Skeletal muscle satellite cell (primary cell): Measurements from ENCODE around the gene TSEN2.
A peak's percentile ranks its signal among the peaks of the same experiment; 100 is the strongest.

Source experiments
- H3K27me3 ChIP-seq: 2 replicates; pipeline ENCODE4 v1.7.0; 2013; ENCODE audit warnings: low read length; ENCODE audit not compliant: control insufficient read depth, insufficient read depth
- H3K36me3 ChIP-seq: 2 replicates; pipeline ENCODE4 v1.7.0; 2013; ENCODE audit warnings: mild to moderate bottlenecking, control low read depth, low read length; ENCODE audit not compliant: insufficient read depth
- H3K4me1 ChIP-seq: 2 replicates; pipeline ENCODE4 v1.7.0; 2013; ENCODE audit warnings: low read length; ENCODE audit not compliant: control insufficient read depth, insufficient read depth
- H3K4me2 ChIP-seq: 2 replicates; pipeline ENCODE4 v1.7.0; 2013; ENCODE audit warnings: mild to moderate bottlenecking, low read length
- H3K4me3 ChIP-seq: 2 replicates; pipeline ENCODE4 v1.7.0; 2013; ENCODE audit warnings: low read length
- H3K9ac ChIP-seq: 2 replicates; pipeline ENCODE4 v1.7.0; 2013; ENCODE audit warnings: mild to moderate bottlenecking, low read depth, low read length, moderate library complexity
- H3K9me3 ChIP-seq: replicated peaks from 2 replicates; pipeline ENCODE4 v1.7.0; 2013; ENCODE audit warnings: mild to moderate bottlenecking, control low read depth, low read length

Gene TSEN2

GRCh38 chr3:12509466-12509865 is 25.2 kb downstream of the TSEN2 start:
- Histone ChIP-seq H3K9ac (no peak overlapping the region), H3K36me3 (peaks cover 20% of the 10 kb centered on the region), H3K27me3 (no peaks in the 10 kb centered on the region), H3K4me1 (peaks cover 25% of the 10 kb centered on the region), H3K4me3 (no peak overlapping the region), H3K4me2 (peak overlapping the region; percentile 7), H3K9me3 (no peaks in the 10 kb centered on the region)

GRCh38 chr3:12512534-12513118 is 28.3 kb downstream of the TSEN2 start:
- no peaks in the 10 kb centered on the region for H3K9me3 ChIP-seq
- no peak overlapping the region for H3K9ac ChIP-seq
- peaks cover 6% of the 10 kb centered on the region for H3K36me3 ChIP-seq

GRCh38 chr3:12513694-12514446 is 29.6 kb downstream of the TSEN2 start:
- peaks cover 9% of the 10 kb centered on the region for H3K4me1 ChIP-seq
- no peak overlapping the region for H3K9ac ChIP-seq
- H3K4me3 ChIP-seq: no peak overlapping the region
- no peaks in the 10 kb centered on the region for H3K9me3 ChIP-seq
- no peaks in the 10 kb centered on the region for H3K27me3 ChIP-seq
- peaks cover 6% of the 10 kb centered on the region for H3K36me3 ChIP-seq
- H3K4me2 ChIP-seq: no peak overlapping the region

More at GRCh38 chr3:12512534-12513118, 28.3 kb downstream of the TSEN2 start:
- no peak overlapping the region for H3K4me3 ChIP-seq
- H3K4me1 ChIP-seq: peaks cover 18% of the 10 kb centered on the region
- H3K27me3 ChIP-seq: no peaks in the 10 kb centered on the region
- no peak overlapping the region for H3K4me2 ChIP-seq

GRCh38 chr3:12515631-12516030 is 31.4 kb downstream of the TSEN2 start:
- Histone ChIP-seq H3K27me3 (no peaks in the 10 kb centered on the region), H3K9ac (no peak overlapping the region), H3K9me3 (no peaks in the 10 kb centered on the region), H3K4me1 (no peaks in the 10 kb centered on the region), H3K4me2 (no peak overlapping the region), H3K36me3 (no peaks in the 10 kb centered on the region), H3K4me3 (no peak overlapping the region)

GRCh38 chr3:12516873-12517272 is 32.6 kb downstream of the TSEN2 start:
- Histone ChIP-seq H3K4me3 (no peak overlapping the region), H3K36me3 (peaks cover 8% of the 10 kb centered on the region), H3K9ac (no peak overlapping the region), H3K9me3 (no peaks in the 10 kb centered on the region), H3K27me3 (no peaks in the 10 kb centered on the region), H3K4me1 (no peaks in the 10 kb centered on the region), H3K4me2 (no peak overlapping the region)

- Histone ChIP-seq H3K4me1 (no peaks in the 10 kb centered on the region), H3K36me3 (peaks cover 12% of the 10 kb centered on the region), H3K27me3 (no peaks in the 10 kb centered on the region)
Observed at GRCh38 chr3:12518261-12519028, 34.2 kb downstream of the TSEN2 start.

GRCh38 chr3:12521010-12521409 is 36.7 kb downstream of the TSEN2 start:
- H3K4me3 ChIP-seq: no peak overlapping the region
- no peak overlapping the region for H3K4me2 ChIP-seq
- no peaks in the 10 kb centered on the region for H3K27me3 ChIP-seq
- no peaks in the 10 kb centered on the region for H3K4me1 ChIP-seq
- H3K9ac ChIP-seq: no peak overlapping the region
- H3K36me3 ChIP-seq: peaks cover 12% of the 10 kb centered on the region
- no peaks in the 10 kb centered on the region for H3K9me3 ChIP-seq

More at GRCh38 chr3:12518261-12519028, 34.2 kb downstream of the TSEN2 start:
- H3K9ac ChIP-seq: no peak overlapping the region
- no peaks in the 10 kb centered on the region for H3K9me3 ChIP-seq
- H3K4me3 ChIP-seq: no peak overlapping the region
- no peak overlapping the region for H3K4me2 ChIP-seq

- H3K9me3 ChIP-seq: no peaks in the 10 kb centered on the region
- H3K4me1 ChIP-seq: no peaks in the 10 kb centered on the region
- H3K9ac ChIP-seq: no peak overlapping the region
- no peak overlapping the region for H3K4me2 ChIP-seq
- peaks cover 12% of the 10 kb centered on the region for H3K36me3 ChIP-seq
- H3K27me3 ChIP-seq: no peaks in the 10 kb centered on the region
- H3K4me3 ChIP-seq: no peak overlapping the region
Observed at GRCh38 chr3:12522721-12523120, 38.4 kb downstream of the TSEN2 start.

- Histone ChIP-seq H3K4me1 (no peaks in the 10 kb centered on the region), H3K9ac (no peak overlapping the region), H3K4me2 (no peak overlapping the region), H3K27me3 (no peaks in the 10 kb centered on the region), H3K9me3 (no peaks in the 10 kb centered on the region), H3K4me3 (no peak overlapping the region), H3K36me3 (peaks cover 5% of the 10 kb centered on the region)
Observed at GRCh38 chr3:12527757-12528143, 43.5 kb downstream of the TSEN2 start.

- H3K27me3 ChIP-seq: no peaks in the 10 kb centered on the region
- no peaks in the 10 kb centered on the region for H3K4me1 ChIP-seq
- H3K4me2 ChIP-seq: no peak overlapping the region
- H3K4me3 ChIP-seq: no peak overlapping the region
- H3K36me3 ChIP-seq: peaks cover 10% of the 10 kb centered on the region
- H3K9ac ChIP-seq: no peak overlapping the region
- H3K9me3 ChIP-seq: no peaks in the 10 kb centered on the region
Observed at GRCh38 chr3:12532182-12532581, 47.9 kb downstream of the TSEN2 start.

- no peak overlapping the region for H3K9ac ChIP-seq
- peaks cover 14% of the 10 kb centered on the region for H3K36me3 ChIP-seq
Observed at GRCh38 chr3:12536423-12536822, 52.1 kb downstream of the TSEN2 start.

More at GRCh38 chr3:12536423-12536822, 52.1 kb downstream of the TSEN2 start:
- no peaks in the 10 kb centered on the region for H3K9me3 ChIP-seq
- H3K27me3 ChIP-seq: no peaks in the 10 kb centered on the region
- H3K4me2 ChIP-seq: no peak overlapping the region
- H3K4me1 ChIP-seq: no peaks in the 10 kb centered on the region
- no peak overlapping the region for H3K4me3 ChIP-seq
